ENCODE data around the gene LRRC58.

DNA sequence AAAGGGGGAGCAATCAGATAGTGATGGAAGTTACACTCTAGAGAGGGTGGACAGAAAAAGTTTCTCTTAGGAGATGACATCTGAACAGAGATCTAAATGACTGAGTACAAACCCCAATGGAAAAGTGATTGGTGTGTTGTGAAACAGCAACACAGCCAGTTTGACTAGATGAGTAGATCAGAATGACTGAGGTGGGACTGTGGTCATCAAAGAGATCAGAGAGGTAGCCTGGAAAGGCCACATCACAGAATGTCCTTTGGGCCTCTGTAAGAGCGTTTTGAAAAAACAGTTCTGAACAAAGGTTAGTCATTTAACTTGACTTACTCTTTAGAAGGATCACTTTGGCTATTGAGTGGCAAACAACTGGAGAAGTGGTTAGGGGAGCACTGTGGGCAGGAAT, 10.6 kb downstream of the LRRC58 start:
- TF ChIP-seq, protein P1, sequence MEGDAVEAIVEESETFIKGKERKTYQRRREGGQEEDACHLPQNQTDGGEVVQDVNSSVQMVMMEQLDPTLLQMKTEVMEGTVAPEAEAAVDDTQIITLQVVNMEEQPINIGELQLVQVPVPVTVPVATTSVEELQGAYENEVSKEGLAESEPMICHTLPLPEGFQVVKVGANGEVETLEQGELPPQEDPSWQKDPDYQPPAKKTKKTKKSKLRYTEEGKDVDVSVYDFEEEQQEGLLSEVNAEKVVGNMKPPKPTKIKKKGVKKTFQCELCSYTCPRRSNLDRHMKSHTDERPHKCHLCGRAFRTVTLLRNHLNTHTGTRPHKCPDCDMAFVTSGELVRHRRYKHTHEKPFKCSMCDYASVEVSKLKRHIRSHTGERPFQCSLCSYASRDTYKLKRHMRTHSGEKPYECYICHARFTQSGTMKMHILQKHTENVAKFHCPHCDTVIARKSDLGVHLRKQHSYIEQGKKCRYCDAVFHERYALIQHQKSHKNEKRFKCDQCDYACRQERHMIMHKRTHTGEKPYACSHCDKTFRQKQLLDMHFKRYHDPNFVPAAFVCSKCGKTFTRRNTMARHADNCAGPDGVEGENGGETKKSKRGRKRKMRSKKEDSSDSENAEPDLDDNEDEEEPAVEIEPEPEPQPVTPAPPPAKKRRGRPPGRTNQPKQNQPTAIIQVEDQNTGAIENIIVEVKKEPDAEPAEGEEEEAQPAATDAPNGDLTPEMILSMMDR (IDR thresholded peaks at IDR 0.05; ENCODE audit: low read depth, low read length) = no peak
- TF ChIP-seq EZH2phosphoT487 (IDR thresholded peaks at IDR 0.05; ENCODE audit: low read depth) = no peak

Measured in OCI-LY3 (cell line).